Measurements from ENCODE around the gene ANKRD2.

Gene ANKRD2

GRCh38 chr10:97598407-97599271, 26.1 kb downstream of the ANKRD2 start:
- no peak for DNase-seq

DNA sequence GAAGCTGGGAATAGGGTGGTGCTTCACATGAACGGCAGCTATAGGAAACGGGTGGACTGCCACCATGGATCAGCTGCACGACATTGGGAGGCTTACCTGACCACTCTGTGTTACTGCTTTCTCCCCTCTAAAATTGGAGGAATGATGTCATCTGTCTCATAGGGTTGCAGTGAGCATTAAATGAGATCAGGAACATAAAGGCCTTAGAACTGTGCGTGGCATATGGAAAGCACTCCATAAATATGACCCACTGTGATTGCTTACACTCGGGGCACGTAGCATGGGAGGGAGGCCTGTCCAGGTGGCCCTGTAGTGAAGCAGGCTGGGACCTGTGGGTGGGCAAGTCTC, 26.7 kb downstream of the ANKRD2 start:
- DNase-seq: no peak

- DNase-seq: no peak
Observed at GRCh38 chr10:97600616-97601015, 28.0 kb downstream of the ANKRD2 start.

DNA sequence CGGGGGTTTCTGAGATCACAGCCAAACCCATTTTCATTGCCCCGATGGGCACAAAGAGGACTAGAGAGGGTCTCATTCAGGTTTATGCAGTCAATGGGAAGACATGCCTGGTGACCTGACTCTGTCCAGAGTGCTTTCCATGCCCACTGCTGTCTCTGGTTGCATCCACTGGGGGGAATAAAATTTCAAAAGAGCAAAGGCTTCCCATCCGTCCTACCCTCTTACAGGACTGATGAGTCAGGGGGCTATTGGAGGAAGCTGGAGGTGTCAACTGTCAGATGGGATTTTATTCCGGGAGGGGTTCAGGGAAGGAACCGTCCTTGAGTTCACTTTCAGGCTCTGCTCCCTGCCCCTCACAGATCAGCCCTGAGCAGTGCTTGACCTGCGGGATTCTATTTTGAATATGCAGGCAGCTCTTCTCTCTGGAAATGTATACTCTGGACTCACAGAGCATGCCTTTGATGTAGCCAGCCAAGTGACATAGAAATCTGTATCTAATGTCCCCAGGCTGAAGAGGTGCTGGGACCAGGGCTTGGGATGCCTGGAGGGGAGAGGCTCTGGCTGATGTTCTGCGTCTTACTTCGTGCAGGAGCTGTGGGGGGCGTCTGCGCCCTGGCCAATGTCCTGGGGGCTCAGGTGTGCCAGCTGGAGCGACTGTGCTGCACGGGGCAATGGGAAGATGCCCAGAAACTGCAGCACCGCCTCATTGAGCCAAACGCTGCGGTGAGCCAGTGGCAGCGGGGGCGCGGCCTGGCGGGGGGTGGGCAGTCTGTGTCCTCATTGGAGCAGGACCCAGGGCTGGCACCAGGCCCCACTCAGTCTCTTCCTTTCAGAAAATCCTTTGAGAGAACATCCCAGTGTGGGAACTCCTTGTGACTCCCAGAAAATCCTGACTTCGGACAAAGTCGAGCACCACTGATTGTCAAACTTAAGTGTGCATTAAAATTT, 29.0 kb downstream of the ANKRD2 start:
- no peak for DNase-seq

- DNase-seq: no peak
Observed at GRCh38 chr10:97607095-97607636, 34.6 kb downstream of the ANKRD2 start.

DNA sequence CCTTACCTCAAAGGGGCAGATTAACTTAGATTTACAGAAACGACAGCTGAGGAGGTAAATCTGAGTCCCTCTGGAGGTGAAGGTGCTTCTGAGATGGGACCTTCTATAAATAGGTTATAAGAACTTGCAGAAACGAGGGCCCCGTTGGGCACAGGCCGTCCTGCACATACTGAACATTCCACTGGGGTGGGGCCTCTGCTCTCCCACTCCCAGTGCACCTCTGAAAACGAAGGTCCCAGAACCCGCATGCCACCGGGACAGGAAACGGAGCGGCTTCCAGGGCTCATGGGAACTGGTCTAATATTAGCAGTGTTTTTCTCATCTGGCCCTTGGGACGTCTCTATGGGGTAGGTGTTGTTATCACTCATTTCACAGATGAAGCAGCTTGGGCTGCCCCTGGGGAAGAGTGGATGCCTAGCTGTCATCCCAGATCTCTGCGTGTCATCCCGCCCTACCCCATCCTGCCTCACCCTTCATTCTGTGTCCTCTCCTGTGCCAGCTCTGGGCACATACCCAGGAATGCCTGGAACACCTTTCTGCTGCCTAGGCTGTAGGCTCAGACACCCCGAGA, 36.5 kb downstream of the ANKRD2 start:
- no peak for DNase-seq

DNA sequence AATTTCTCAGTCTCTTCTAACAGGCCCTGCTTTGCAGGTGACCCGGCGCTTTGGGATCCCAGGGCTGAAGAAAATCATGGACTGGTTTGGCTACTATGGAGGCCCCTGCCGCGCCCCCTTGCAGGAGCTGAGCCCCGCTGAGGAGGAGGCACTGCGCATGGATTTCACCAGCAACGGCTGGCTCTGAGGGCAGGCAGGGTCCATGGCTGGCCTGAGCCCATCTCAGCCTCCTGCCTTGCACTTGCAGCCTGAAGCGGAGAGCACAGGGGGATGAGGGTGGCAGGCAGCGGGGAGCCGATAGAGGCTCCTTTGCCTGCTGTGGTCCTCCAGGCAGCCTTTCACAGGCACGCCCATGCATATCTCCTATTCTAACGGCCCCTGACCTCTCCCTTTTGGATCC, 38.9 kb downstream of the ANKRD2 start:
- no peak for DNase-seq

- DNase-seq: peak in 3 of 4 experiments; percentile 4 to 43 (median 41)
Observed at GRCh38 chr10:97612386-97612785, 39.8 kb downstream of the ANKRD2 start.

DNA sequence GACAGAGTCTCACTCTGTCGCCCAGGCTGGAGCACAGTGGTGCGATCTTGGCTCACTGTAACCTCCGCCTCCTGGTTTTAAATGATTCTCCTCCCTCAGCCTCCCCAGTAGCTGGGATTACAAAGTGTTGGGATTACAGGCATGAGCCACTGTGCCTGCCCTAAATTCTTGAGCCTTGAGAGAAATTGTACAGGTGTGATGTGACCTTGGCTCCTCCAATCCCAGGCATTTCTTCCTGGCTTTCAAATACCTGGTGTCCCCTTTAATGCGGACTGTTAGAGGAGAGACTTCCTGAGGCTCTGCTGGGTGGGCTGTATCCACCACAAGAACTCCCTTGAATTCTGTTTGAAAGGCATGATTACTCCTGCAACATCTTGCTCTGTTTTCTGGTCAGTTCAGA, 45.7 kb downstream of the ANKRD2 start:
- no peak for DNase-seq

DNA sequence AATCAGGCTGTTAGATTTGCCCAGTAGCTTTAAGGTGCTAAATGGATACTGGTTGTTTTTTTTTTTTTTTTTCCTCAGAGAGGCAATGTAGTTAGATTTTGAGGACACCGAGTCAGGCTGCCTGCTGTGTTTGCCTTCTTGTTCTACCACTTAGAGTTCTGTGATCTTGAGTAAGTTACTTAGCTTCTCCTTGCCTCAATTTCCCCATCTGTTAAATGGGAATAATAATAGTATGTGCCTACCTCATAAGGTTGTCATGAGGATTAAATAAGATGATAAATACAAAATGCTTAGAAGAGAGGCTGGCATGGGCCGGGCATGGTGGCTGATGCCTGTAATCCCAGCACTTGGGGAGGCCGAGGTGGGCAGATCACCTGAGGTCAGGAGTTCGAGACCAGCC, 46.2 kb downstream of the ANKRD2 start:
- DNase-seq: no peak

DNA sequence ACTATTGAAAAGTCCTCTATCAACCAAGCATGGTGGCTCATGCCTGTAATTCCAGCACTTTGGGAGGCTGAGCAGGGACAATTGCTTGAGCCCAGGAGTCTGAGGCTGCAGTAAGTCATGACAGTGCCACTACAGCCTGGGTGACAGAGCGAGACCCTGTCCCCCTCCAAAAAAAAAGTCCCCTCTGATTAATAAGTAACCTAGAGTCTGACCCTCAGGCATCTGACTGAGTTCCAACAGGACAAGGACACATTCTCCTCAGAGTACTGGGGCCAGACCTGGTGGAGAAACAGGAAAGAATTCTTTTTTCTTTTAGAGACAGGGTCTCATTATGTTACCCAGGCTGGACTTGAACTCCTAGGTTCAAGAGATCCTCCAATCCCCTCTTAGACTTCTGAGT, 50.7 kb downstream of the ANKRD2 start:
- no peak for DNase-seq

- no peak for DNase-seq
Observed at GRCh38 chr10:97627731-97628130, 55.2 kb downstream of the ANKRD2 start.

DNA sequence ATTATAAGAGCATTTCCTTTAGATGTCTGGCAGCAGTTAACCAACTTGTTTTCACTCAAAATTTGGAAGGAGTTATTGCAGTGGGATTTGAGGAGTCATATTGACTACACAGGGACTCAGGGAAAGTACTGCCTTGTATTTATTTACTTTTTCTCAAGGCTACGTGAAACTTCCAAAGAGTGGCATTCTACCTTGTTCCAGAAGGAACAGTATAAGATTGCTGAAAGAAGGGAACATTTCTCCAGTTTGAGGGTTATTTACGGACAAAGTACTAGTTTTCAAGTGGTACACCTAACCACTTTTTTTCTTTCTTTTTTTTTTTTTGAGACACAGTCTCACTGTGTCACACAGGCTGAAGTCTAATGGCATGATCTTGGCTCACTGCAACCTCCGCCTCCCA, 55.6 kb downstream of the ANKRD2 start:
- DNase-seq: no peak

- DNase-seq: no peak
Observed at GRCh38 chr10:97629289-97629688, 56.7 kb downstream of the ANKRD2 start.

GRCh38 chr10:97631098-97631497, 58.5 kb downstream of the ANKRD2 start:
- DNase-seq: no peak

GRCh38 chr10:97632949-97633884, 60.6 kb downstream of the ANKRD2 start, which contains the start of gene MORN4:
Gene MORN4 (minus strand): TSS chr10:97633500. CDS start chr10:97619653, 13,847 bp downstream.
- DNase-seq: peak; percentile 94 to 98 (median 96)
